GM18861 (cell line): Measurements from ENCODE around the gene RGN.
"Not testable (repeated sequence)": the region's sequence is repeated elsewhere in the genome, so short reads cannot be mapped to it uniquely, and the experiment has no call there.

ENCODE experiments used
- ATAC-seq: cut with Tn5 transposase; IDR thresholded peaks from one replicate; pipeline ENCODE4 v1.9.1; 2021; ENCODE audit not compliant: unreplicated experiment

RGN gene

GRCh38 chrX:47116551-47117110 is 38.4 kb downstream of the RGN start:
- ATAC-seq, result not testable (repeated sequence)

DNA sequence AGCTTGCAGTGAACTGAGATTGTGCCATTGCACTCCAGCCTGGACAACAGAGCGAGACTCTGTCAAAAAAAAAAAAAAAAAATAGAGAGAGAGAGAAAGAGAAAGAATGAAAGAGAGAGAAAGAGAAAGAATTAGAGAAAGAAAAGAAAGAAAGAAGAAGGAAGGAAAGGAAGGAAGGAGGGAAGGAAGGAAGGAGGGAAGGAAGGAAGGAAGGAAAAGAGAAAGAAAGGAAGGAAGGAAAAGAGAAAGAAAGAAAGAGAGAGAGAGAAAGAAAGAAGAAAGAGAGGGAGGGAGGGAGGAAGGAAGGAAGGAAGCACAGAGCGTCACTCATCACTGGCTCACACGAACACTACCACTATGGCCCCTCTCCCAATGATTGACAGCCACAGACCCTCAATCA is 46.2 kb downstream of the RGN start:
- ATAC-seq, result not testable (repeated sequence)

GRCh38 chrX:47129157-47129898 is 51.1 kb downstream of the RGN start:
- ATAC-seq, result peak; percentile 97

GRCh38 chrX:47129899-47130358 is 51.7 kb downstream of the RGN start:
- ATAC-seq, result no peak

GRCh38 chrX:47133493-47133892 is 55.2 kb downstream of the RGN start:
- no peak for ATAC-seq

DNA sequence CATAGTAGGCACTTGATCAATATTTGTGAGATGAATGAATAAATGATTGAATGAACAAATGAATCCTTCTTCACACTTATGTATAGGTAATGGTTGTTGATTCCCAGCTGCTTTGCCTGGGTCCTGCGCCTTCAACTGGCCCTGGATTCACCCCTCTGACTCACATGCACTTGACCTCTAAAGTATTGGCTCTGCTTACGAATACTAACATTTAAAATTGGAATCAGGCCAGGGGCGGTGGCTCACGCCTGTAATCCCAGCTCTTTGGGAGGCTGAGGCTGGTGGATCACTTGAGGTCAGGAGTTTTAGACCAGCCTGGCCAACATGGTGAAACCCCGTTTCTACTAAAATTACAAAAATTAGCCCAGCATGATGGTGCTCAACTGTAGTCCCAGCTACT is 57.4 kb downstream of the RGN start:
- not testable (repeated sequence) for ATAC-seq

DNA sequence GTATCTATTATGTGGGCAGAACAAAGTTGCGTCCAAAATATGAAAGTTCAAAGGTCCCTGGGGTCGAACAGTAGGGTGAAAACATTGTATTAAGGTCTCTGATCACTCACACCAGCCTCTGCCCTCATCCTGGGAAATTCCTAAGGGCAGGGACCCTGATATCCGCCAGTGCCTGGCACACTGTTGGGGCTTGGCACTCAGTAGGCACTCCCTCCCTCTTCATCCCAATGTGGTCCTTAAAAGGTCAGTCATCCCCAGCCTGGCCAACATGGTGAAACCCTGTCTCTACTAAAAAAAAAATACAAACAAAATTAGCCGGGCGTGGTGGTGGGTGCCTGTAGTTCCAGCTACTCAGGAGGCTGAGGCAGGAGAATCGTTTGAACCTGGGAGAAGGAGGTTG is 59.9 kb downstream of the RGN start:
- no peak for ATAC-seq
